ENCODE data around the gene ZC3H4. TPM values are rescaled to one million over a fixed set of nuclear protein-coding genes. Genes with fewer than 3 reads are reported as not detected.

The ZC3H4 gene
- total and polyA plus RNA-seq, 2 of the 8 experiments (the other 6 are each of a cell fraction or from before 2014, with no cell fraction given) = 6.6 to 92.0 TPM

GRCh38 chr19:47069795-47070194 lies 43.8 kb downstream of the ZC3H4 start (continued):
- no peak for TF ChIP-seq E2F6 (IDR thresholded peaks at IDR 0.05)
- no peak for TF ChIP-seq SAP30 (IDR thresholded peaks at IDR 0.05; ENCODE audit: insufficient read depth, insufficient replicate concordance, low read length)
